Esophagus muscularis mucosa (tissue), 3 donors: ENCODE data around the gene GADL1.

Source experiments
- CTCF ChIP-seq, 3 experiments: fragments of 200-600 bp in 2 of 3; fragments of 450-650 bp in 1 of 3; sonication (generic) in 2 of 3; IDR thresholded peaks; one replicate each; pipeline ENCODE4 v1.5.1; 2017 to 2019; ENCODE audit warnings: antibody characterized with exemption in 3 of 3, mild to moderate bottlenecking in 2 of 3, moderate library complexity in 1 of 3
- POLR2A ChIP-seq: fragments of 450-650 bp; IDR thresholded peaks from one replicate; pipeline ENCODE4 v1.6.1; 2017; ENCODE audit warnings: antibody characterized with exemption, moderate library complexity, mild to moderate bottlenecking, low read depth

- TF ChIP-seq CTCF (IDR thresholded peaks at IDR 0.05): no peak
- TF ChIP-seq POLR2A: no peak
These were observed 67.9 kb downstream of the GADL1 start for GRCh38 chr3:30826531-30826942.
